Measurements from ENCODE around the gene AGAP2. TPM values are rescaled to one million over a fixed set of nuclear protein-coding genes. Genes with fewer than 3 reads are reported as not detected.

Gene AGAP2
- total and polyA plus RNA-seq, 9 of the 15 experiments (the other 6 are each of a cell fraction or from before 2014, with no cell fraction given) = 0.04 to 0.77 (median 0.28) TPM; not detected in 1

GRCh38 chr12:57782608-57783465 is 44.3 kb upstream of the AGAP2 start, which contains the start of gene TSFM (continued):
- TF ChIP-seq KLF16 (IDR thresholded peaks at IDR 0.05) (peak; percentile 95), ZNF780A (CRISPR knock-in tag; IDR thresholded peaks at IDR 0.05) (no peak), ZNF696 (CRISPR knock-in tag; conservative IDR thresholded peaks at IDR 0.05) (no peak), NFYB (IDR thresholded peaks at IDR 0.05; ENCODE audit: extremely low read depth, insufficient read length) (no peak), DACH1 (IDR thresholded peaks at IDR 0.05; ENCODE audit: partially characterized antibody) (no peak), WHSC1 (IDR thresholded peaks at IDR 0.05; ENCODE audit: low read length) (no peak), TBP (optimal IDR thresholded peaks at IDR 0.05; ENCODE audit: low read depth, low read length) (peak; percentile 83), KHSRP (IDR thresholded peaks at IDR 0.05) (no peak), CBFA2T3 (IDR thresholded peaks at IDR 0.05) (no peak), ZNF445 (CRISPR knock-in tag; IDR thresholded peaks at IDR 0.05; ENCODE audit: low read depth) (no peak), SPI1 (IDR thresholded peaks at IDR 0.05; ENCODE audit: borderline replicate concordance, low read depth, low read length) (no peak), HMGN3 (IDR thresholded peaks at IDR 0.05; ENCODE audit: borderline replicate concordance, extremely low read depth, insufficient read length, low read depth, low read length) (peak; percentile 90), PHF21A (IDR thresholded peaks at IDR 0.05; ENCODE audit: borderline replicate concordance, low read depth) (no peak; the same call in 1 of the 2 replicates), ZNF354B (CRISPR knock-in tag; IDR thresholded peaks at IDR 0.05) (no peak), NELFE (IDR thresholded peaks at IDR 0.05; ENCODE audit: insufficient read depth, insufficient read length) (no peak), BHLHE40 (IDR thresholded peaks at IDR 0.05; ENCODE audit: low read length) (0 out of 2 replicates have a peak, but pooled peaks have one; percentile 36), ZNF584 (CRISPR knock-in tag; IDR thresholded peaks at IDR 0.05; ENCODE audit: low read depth) (0 out of 2 replicates have a peak, but pooled peaks have one; percentile 32), GABPA (tag; conservative IDR thresholded peaks at IDR 0.05; ENCODE audit: low read depth) (peak; percentile 75), ZFP30 (CRISPR knock-in tag; IDR thresholded peaks at IDR 0.05; ENCODE audit: borderline replicate concordance) (no peak), CHAMP1 (IDR thresholded peaks at IDR 0.05) (peak; percentile 89), GATAD2A (IDR thresholded peaks at IDR 0.05) (no peak; the same call in 1 of the 2 replicates)
- TF ChIP-seq, protein P1, sequence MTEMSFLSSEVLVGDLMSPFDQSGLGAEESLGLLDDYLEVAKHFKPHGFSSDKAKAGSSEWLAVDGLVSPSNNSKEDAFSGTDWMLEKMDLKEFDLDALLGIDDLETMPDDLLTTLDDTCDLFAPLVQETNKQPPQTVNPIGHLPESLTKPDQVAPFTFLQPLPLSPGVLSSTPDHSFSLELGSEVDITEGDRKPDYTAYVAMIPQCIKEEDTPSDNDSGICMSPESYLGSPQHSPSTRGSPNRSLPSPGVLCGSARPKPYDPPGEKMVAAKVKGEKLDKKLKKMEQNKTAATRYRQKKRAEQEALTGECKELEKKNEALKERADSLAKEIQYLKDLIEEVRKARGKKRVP (CRISPR knock-in tag; IDR thresholded peaks at IDR 0.05) = peak; percentile 57; the same call in 1 of the 2 replicates
- TF ChIP-seq, protein P2, sequence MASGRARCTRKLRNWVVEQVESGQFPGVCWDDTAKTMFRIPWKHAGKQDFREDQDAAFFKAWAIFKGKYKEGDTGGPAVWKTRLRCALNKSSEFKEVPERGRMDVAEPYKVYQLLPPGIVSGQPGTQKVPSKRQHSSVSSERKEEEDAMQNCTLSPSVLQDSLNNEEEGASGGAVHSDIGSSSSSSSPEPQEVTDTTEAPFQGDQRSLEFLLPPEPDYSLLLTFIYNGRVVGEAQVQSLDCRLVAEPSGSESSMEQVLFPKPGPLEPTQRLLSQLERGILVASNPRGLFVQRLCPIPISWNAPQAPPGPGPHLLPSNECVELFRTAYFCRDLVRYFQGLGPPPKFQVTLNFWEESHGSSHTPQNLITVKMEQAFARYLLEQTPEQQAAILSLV (tag; IDR thresholded peaks at IDR 0.05) = peak; percentile 67; the same call in 1 of the 2 replicates
- TF ChIP-seq, protein P3, sequence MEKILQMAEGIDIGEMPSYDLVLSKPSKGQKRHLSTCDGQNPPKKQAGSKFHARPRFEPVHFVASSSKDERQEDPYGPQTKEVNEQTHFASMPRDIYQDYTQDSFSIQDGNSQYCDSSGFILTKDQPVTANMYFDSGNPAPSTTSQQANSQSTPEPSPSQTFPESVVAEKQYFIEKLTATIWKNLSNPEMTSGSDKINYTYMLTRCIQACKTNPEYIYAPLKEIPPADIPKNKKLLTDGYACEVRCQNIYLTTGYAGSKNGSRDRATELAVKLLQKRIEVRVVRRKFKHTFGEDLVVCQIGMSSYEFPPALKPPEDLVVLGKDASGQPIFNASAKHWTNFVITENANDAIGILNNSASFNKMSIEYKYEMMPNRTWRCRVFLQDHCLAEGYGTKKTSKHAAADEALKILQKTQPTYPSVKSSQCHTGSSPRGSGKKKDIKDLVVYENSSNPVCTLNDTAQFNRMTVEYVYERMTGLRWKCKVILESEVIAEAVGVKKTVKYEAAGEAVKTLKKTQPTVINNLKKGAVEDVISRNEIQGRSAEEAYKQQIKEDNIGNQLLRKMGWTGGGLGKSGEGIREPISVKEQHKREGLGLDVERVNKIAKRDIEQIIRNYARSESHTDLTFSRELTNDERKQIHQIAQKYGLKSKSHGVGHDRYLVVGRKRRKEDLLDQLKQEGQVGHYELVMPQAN (IDR thresholded peaks at IDR 0.05; ENCODE audit: borderline replicate concordance) = peak; percentile 98
